Subcutaneous abdominal adipose tissue (tissue), 5 donors: ENCODE measurements around the gene WDR12.
"Not testable (repeated sequence)": the region's sequence is repeated elsewhere in the genome, so short reads cannot be mapped to it uniquely, and the experiment has no call there.

Experiments used
- H3K27ac ChIP-seq: one replicate; pipeline ENCODE4 v1.7.0; 2013; ENCODE audit warnings: low read depth, mild to moderate bottlenecking, inconsistent platforms, low read length, moderate library complexity
- H3K27me3 ChIP-seq, 5 donors: one replicate each; pipeline ENCODE4 v1.7.0; 2013; ENCODE audit warnings: low read length in 5 of 5, inconsistent platforms in 1 of 5; ENCODE audit not compliant: control insufficient read depth in 5 of 5, insufficient read depth in 4 of 5
- H3K36me3 ChIP-seq, 5 donors: one replicate each; pipeline ENCODE4 v1.7.0; 2013; ENCODE audit warnings: low read length in 5 of 5; ENCODE audit not compliant: control insufficient read depth in 5 of 5, insufficient read depth in 5 of 5
- H3K4me1 ChIP-seq, 5 donors: one replicate each; pipeline ENCODE4 v1.7.0; 2013; ENCODE audit warnings: low read length in 5 of 5, mild to moderate bottlenecking in 3 of 5, moderate library complexity in 1 of 5; ENCODE audit not compliant: control insufficient read depth in 5 of 5, insufficient read depth in 5 of 5
- H3K4me3 ChIP-seq, 5 donors: one replicate each; pipeline ENCODE4 v1.7.0; 2013; ENCODE audit warnings: low read length in 5 of 5, low read depth in 1 of 5
- H3K9ac ChIP-seq, 5 donors: one replicate each; pipeline ENCODE4 v1.7.0; 2013; ENCODE audit warnings: low read length in 5 of 5, mild to moderate bottlenecking in 4 of 5, moderate library complexity in 3 of 5
- H3K9me3 ChIP-seq, 5 donors: one replicate each; pipeline ENCODE4 v1.7.0; 2013; ENCODE audit warnings: low read length in 5 of 5; ENCODE audit not compliant: control insufficient read depth in 5 of 5
- donor health status: healthy.
- donor health status: healthy.
- donor health status: healthy.
- donor health status: healthy.
- donor health status: healthy.

WDR12 gene

GRCh38 chr2:202858601-202859000, 52.9 kb downstream of the WDR12 start:
- no peaks in the 10 kb centered on the region for H3K4me1 ChIP-seq
- no peak overlapping the region for H3K4me3 ChIP-seq
- H3K27ac ChIP-seq, result no peak overlapping the region
- no peaks in the 10 kb centered on the region for H3K36me3 ChIP-seq
- H3K27me3 ChIP-seq, result no peaks in the 10 kb centered on the region
- H3K9ac ChIP-seq, result no peak overlapping the region
- no peaks in the 10 kb centered on the region for H3K9me3 ChIP-seq

DNA sequence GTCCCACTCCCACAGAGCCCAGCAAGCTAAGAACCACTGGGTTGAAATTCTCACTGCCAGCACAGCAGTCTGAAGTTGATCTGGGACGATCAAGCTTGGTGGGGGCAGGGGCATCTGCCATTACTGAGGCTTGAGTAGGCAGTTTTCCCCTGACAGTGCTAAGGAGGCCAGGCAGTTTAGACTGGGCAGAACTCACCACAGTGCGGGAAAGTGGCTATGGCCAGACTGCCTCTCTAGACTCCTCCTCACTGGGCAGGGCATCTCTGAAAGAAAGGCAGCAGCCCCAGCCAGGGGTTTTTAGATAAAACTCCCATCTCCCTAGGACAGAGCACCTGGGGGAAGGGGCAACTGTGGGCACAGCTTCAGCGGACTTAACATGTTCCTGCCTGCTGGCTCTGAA, 62.1 kb downstream of the WDR12 start:
- peak overlapping the region in 2 of 5 donors; percentile 37 to 45 for H3K4me3 ChIP-seq
- H3K9ac ChIP-seq, H3K36me3 ChIP-seq, H3K27ac ChIP-seq, H3K4me1 ChIP-seq, H3K9me3 ChIP-seq, H3K27me3 ChIP-seq: not testable (repeated sequence)

DNA sequence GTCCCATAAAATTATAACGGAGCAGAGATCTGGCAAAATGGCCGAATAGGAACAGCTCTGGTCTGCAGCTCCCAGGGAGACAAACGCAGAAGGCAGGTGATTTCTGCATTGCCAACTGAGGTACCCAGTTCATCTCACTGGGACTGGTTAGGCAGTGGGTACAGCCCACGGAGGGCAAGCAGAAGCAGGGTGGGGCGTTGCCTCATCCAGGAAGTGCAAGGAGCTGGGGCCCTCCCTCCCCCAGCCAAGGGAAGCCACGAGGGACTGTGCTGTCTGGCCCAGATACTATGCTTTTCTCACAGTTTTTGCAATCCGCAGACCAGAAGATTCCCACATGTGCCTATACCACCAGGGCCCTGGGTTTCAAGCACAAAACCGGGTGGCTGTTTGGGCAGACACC, 62.7 kb downstream of the WDR12 start:
- Histone ChIP-seq H3K4me1 (peaks cover 0 to 8% (median 7%) of the 10 kb centered on the region in 5 donors), H3K27ac (no peak overlapping the region)

GRCh38 chr2:202847693-202848524, 63.6 kb downstream of the WDR12 start:
- H3K27me3 ChIP-seq, result no peaks in the 10 kb centered on the region
- peaks cover 0 to 8% (median 7%) of the 10 kb centered on the region in 5 donors for H3K4me1 ChIP-seq
- no peaks in the 10 kb centered on the region for H3K36me3 ChIP-seq
- H3K27ac ChIP-seq, result no peak overlapping the region
- no peak overlapping the region for H3K4me3 ChIP-seq
- H3K9me3 ChIP-seq, result peaks cover 0 to 6% (median 5%) of the 10 kb centered on the region in 5 donors
- H3K9ac ChIP-seq, result no peak overlapping the region

More for the DNA sequence above, 62.7 kb downstream of the WDR12 start:
- H3K9me3 ChIP-seq, result no peaks in the 10 kb centered on the region
- H3K36me3 ChIP-seq, result no peaks in the 10 kb centered on the region
- no peak overlapping the region for H3K9ac ChIP-seq
- peak overlapping the region in 4 of 5 donors; percentile 22 to 45 (median 34) for H3K4me3 ChIP-seq
- H3K27me3 ChIP-seq, result no peaks in the 10 kb centered on the region

DNA sequence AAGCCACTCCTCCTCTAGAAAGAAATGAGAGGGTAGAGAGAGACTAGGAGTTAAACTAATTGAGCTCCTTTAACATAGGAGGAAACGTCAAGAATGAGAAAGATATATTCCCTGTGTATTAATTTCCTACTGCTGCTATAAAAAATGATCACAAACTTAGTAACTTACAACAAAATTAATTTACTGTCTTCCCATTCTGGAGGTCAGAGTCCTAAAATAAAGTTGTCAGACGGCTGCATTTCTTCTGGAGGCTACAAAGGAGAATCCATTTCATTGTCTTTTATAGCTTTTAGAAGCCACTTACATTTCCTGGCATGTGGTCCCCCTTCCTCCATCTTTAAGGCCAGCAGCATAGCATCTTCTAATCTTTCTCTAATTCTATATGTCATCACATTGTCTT, 66.8 kb downstream of the WDR12 start:
- no peaks in the 10 kb centered on the region for H3K36me3 ChIP-seq
- H3K9ac ChIP-seq, result no peak overlapping the region
- H3K9me3 ChIP-seq, result peaks cover 0 to 8% (median 6%) of the 10 kb centered on the region in 5 donors
- no peak overlapping the region for H3K4me3 ChIP-seq
- H3K27ac ChIP-seq, result no peak overlapping the region
- no peaks in the 10 kb centered on the region for H3K27me3 ChIP-seq
- H3K4me1 ChIP-seq, result peaks cover 0 to 8% (median 7%) of the 10 kb centered on the region in 5 donors

- Histone ChIP-seq H3K27ac (no peak overlapping the region), H3K4me3 (no peak overlapping the region), H3K36me3 (no peaks in the 10 kb centered on the region), H3K9me3 (peaks cover 0 to 8% (median 6%) of the 10 kb centered on the region in 5 donors), H3K27me3 (no peaks in the 10 kb centered on the region), H3K9ac (no peak overlapping the region), H3K4me1 (no peaks in the 10 kb centered on the region)
Measured at GRCh38 chr2:202842690-202843089, 68.8 kb downstream of the WDR12 start.

DNA sequence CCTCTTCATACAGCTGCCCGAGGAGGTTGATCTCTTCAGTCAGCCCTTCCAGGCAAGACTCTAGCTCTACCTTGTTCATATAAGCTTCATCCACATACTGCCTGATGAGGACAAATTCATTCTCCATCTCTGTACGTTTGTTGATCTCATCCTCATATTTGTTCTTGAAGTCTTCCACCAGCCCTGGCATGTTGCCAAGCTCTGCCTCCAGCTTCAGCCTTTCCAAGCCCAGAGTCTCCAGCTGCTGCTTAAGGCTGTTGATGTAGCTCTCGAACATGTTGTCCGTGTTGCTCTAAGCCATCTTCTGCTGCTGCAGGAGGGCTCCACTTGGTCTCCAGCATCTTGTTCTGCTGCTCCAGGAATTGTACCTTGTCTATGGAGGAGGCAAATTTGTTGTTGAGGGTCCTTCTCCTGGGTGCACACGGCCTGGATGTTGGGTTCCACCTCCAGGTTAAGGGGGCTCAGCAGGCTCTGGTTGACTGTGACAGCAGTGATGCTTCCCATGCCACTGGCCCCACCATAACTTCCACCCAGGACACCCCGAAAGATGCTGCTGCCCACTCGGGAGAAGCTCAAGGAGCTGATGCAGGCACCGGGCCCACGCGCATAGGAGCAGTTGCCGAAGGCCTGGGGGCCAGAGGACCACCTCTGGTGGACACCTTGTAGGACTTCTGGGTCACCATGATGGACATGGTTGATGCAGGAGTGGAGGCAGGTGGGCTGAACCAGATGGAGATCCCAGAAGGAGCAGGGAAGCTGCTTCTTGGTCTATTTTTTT, 70.2 kb downstream of the WDR12 start:
- Histone ChIP-seq H3K4me1 (no peaks in the 10 kb centered on the region), H3K9ac (no peak overlapping the region), H3K36me3 (no peaks in the 10 kb centered on the region), H3K27ac (no peak overlapping the region), H3K27me3 (no peaks in the 10 kb centered on the region), H3K4me3 (no peak overlapping the region), H3K9me3 (peaks cover 0 to 8% (median 6%) of the 10 kb centered on the region in 5 donors)

- peak overlapping the region in 1 of 5 donors; percentile 19 for H3K4me3 ChIP-seq
- H3K9ac ChIP-seq, result peak overlapping the region in 1 of 5 donors; percentile 56
- H3K9me3 ChIP-seq, result no peaks in the 10 kb centered on the region
- no peaks in the 10 kb centered on the region for H3K36me3 ChIP-seq
- no peaks in the 10 kb centered on the region for H3K27me3 ChIP-seq
- H3K4me1 ChIP-seq, result peaks cover 0 to 8% (median 7%) of the 10 kb centered on the region in 5 donors
- H3K27ac ChIP-seq, result no peak overlapping the region
Measured at GRCh38 chr2:202831242-202832220, 79.9 kb downstream of the WDR12 start.

GRCh38 chr2:202824901-202825300, 86.6 kb downstream of the WDR12 start:
- Histone ChIP-seq H3K4me3 (no peak overlapping the region), H3K9ac (no peak overlapping the region), H3K4me1 (no peaks in the 10 kb centered on the region), H3K27ac (no peak overlapping the region), H3K36me3 (no peaks in the 10 kb centered on the region), H3K27me3 (no peaks in the 10 kb centered on the region), H3K9me3 (no peaks in the 10 kb centered on the region)
